ENCODE results near the gene TRAM2.

TRAM2 gene

GRCh38 chr6:52544602-52545405 lies 32.1 kb downstream of the TRAM2 start:
- no peak for DNase-seq

GRCh38 chr6:52543729-52544601 lies 32.9 kb downstream of the TRAM2 start:
- DNase-seq, result no peak

- DNase-seq, result no peak
Observed at GRCh38 chr6:52543262-52543661, 33.6 kb downstream of the TRAM2 start.

- DNase-seq, result no peak
Observed at GRCh38 chr6:52541135-52541534, 35.7 kb downstream of the TRAM2 start.

GRCh38 chr6:52540286-52540902 lies 36.5 kb downstream of the TRAM2 start:
- DNase-seq, result no peak

GRCh38 chr6:52539607-52540006 lies 37.3 kb downstream of the TRAM2 start:
- DNase-seq, result no peak

- no peak for DNase-seq
Observed at GRCh38 chr6:52538901-52539354, 37.9 kb downstream of the TRAM2 start.

GRCh38 chr6:52538252-52538900 lies 38.5 kb downstream of the TRAM2 start:
- DNase-seq, result no peak

GRCh38 chr6:52537001-52537753 lies 39.7 kb downstream of the TRAM2 start:
- DNase-seq, result no peak

- no peak for DNase-seq
Observed at GRCh38 chr6:52536424-52536916, 40.4 kb downstream of the TRAM2 start.

GRCh38 chr6:52535711-52536423 lies 41.0 kb downstream of the TRAM2 start:
- DNase-seq, result no peak

GRCh38 chr6:52534966-52535390 lies 41.9 kb downstream of the TRAM2 start:
- no peak for DNase-seq

GRCh38 chr6:52534363-52534762 lies 42.5 kb downstream of the TRAM2 start:
- DNase-seq, result no peak

GRCh38 chr6:52533491-52533890 lies 43.4 kb downstream of the TRAM2 start:
- DNase-seq, result no peak

- no peak for DNase-seq
Observed at GRCh38 chr6:52532457-52532856, 44.4 kb downstream of the TRAM2 start.

- DNase-seq, result no peak
Observed at GRCh38 chr6:52531834-52532233, 45.0 kb downstream of the TRAM2 start.

GRCh38 chr6:52531396-52531795 lies 45.5 kb downstream of the TRAM2 start:
- DNase-seq, result no peak

- no peak for DNase-seq
Observed at GRCh38 chr6:52530351-52530750, 46.5 kb downstream of the TRAM2 start.

- DNase-seq, result no peak
Observed at GRCh38 chr6:52529311-52529710, 47.5 kb downstream of the TRAM2 start.

- DNase-seq, result no peak
Observed at GRCh38 chr6:52527436-52527835, 49.4 kb downstream of the TRAM2 start.

GRCh38 chr6:52526634-52527033 lies 50.2 kb downstream of the TRAM2 start:
- no peak for DNase-seq

All from NCI-H524 (cell line).